HG02678 (cell line): Measurements from ENCODE around the gene OSBPL10.

Experiments used
- ATAC-seq: cut with Tn5 transposase; IDR thresholded peaks from one replicate; pipeline ENCODE4 v1.9.1; 2021; ENCODE audit warnings: mild to moderate bottlenecking, moderate library complexity; ENCODE audit not compliant: unreplicated experiment

OSBPL10 gene

GRCh38 chr3:31635545-31635944 lies 345.5 kb downstream of the OSBPL10 start:
- ATAC-seq = peak; percentile 43

GRCh38 chr3:31634476-31634875 lies 346.6 kb downstream of the OSBPL10 start:
- ATAC-seq = no peak

- ATAC-seq = no peak
Observed at GRCh38 chr3:31629054-31629453, 352.0 kb downstream of the OSBPL10 start.

GRCh38 chr3:31625358-31625757 lies 355.7 kb downstream of the OSBPL10 start:
- no peak for ATAC-seq

- peak; percentile 59 for ATAC-seq
Observed at GRCh38 chr3:31624083-31624709, 356.9 kb downstream of the OSBPL10 start.

GRCh38 chr3:31622636-31623288 lies 358.3 kb downstream of the OSBPL10 start:
- ATAC-seq = peak; percentile 62

GRCh38 chr3:31621314-31621713 lies 359.7 kb downstream of the OSBPL10 start:
- ATAC-seq = no peak

- ATAC-seq = peak; percentile 33
Observed at GRCh38 chr3:31620656-31621055, 360.4 kb downstream of the OSBPL10 start.

GRCh38 chr3:31616711-31617110 lies 364.4 kb downstream of the OSBPL10 start:
- ATAC-seq = no peak

GRCh38 chr3:31615071-31615875 lies 365.8 kb downstream of the OSBPL10 start:
- ATAC-seq = no peak

- no peak for ATAC-seq
Observed at GRCh38 chr3:31614162-31614921, 366.7 kb downstream of the OSBPL10 start.

GRCh38 chr3:31613654-31614053 lies 367.4 kb downstream of the OSBPL10 start:
- no peak for ATAC-seq

GRCh38 chr3:31613177-31613576 lies 367.9 kb downstream of the OSBPL10 start:
- no peak for ATAC-seq
